ENCODE data around the gene CUL1. TPM values are rescaled to one million over a fixed set of nuclear protein-coding genes. Genes with fewer than 3 reads are reported as not detected.

CUL1 gene
- total RNA-seq, 1 experiment from 2014 or later: 94.4 TPM

GRCh38 chr7:148719753-148720152, 21.1 kb downstream of the CUL1 start:
- Histone ChIP-seq H3K27ac (no peak overlapping the region), H3K9me3 (replicated peaks) (no peaks in the 10 kb centered on the region), H3K4me3 (no peak overlapping the region), H3K36me3 (peaks cover under 1% of the 10 kb centered on the region; the same call in 1 of the 2 replicates), H3K27me3 (no peaks in the 10 kb centered on the region), H3K4me1 (peaks cover 9% of the 10 kb centered on the region)
- DNase-seq: no peak

- H3K27ac ChIP-seq: no peak overlapping the region
- H3K4me1 ChIP-seq: peaks cover 9% of the 10 kb centered on the region
- H3K9me3 ChIP-seq (replicated peaks): no peaks in the 10 kb centered on the region
- no peaks in the 10 kb centered on the region; the same call in 1 of the 2 replicates for H3K36me3 ChIP-seq
- H3K27me3 ChIP-seq: no peaks in the 10 kb centered on the region
- no peak for DNase-seq
- H3K4me3 ChIP-seq: no peak overlapping the region
These were observed 21.8 kb downstream of the CUL1 start for GRCh38 chr7:148720472-148720871.

- Histone ChIP-seq H3K9me3 (replicated peaks) (no peaks in the 10 kb centered on the region), H3K27ac (no peak overlapping the region), H3K36me3 (no peaks in the 10 kb centered on the region; the same call in 1 of the 2 replicates), H3K4me1 (peaks cover 9% of the 10 kb centered on the region), H3K4me3 (no peak overlapping the region), H3K27me3 (no peaks in the 10 kb centered on the region)
- DNase-seq: no peak
These were observed 22.7 kb downstream of the CUL1 start for GRCh38 chr7:148721390-148721789.

- no peaks in the 10 kb centered on the region for H3K27me3 ChIP-seq
- H3K4me3 ChIP-seq: no peak overlapping the region
- no peaks in the 10 kb centered on the region for H3K9me3 ChIP-seq (replicated peaks)
- H3K36me3 ChIP-seq: no peaks in the 10 kb centered on the region; the same call in 1 of the 2 replicates
- peak in 1 of 2 experiments; percentile 34 for DNase-seq
- H3K27ac ChIP-seq: no peak overlapping the region
- H3K4me1 ChIP-seq: peaks cover 9% of the 10 kb centered on the region
These were observed 23.9 kb downstream of the CUL1 start for GRCh38 chr7:148722340-148723165.

- no peak overlapping the region for H3K27ac ChIP-seq
- no peaks in the 10 kb centered on the region; the same call in 1 of the 2 replicates for H3K36me3 ChIP-seq
- DNase-seq: no peak
- no peak overlapping the region for H3K4me3 ChIP-seq
- peaks cover 9% of the 10 kb centered on the region for H3K4me1 ChIP-seq
- H3K9me3 ChIP-seq (replicated peaks): no peaks in the 10 kb centered on the region
- H3K27me3 ChIP-seq: no peaks in the 10 kb centered on the region
These were observed 24.5 kb downstream of the CUL1 start for GRCh38 chr7:148723166-148723559.

GRCh38 chr7:148723846-148724245, 25.1 kb downstream of the CUL1 start:
- Histone ChIP-seq H3K4me1 (peaks cover 9% of the 10 kb centered on the region), H3K4me3 (no peak overlapping the region), H3K27me3 (no peaks in the 10 kb centered on the region), H3K36me3 (no peaks in the 10 kb centered on the region; the same call in 1 of the 2 replicates), H3K9me3 (replicated peaks) (no peaks in the 10 kb centered on the region), H3K27ac (no peak overlapping the region)
- DNase-seq: no peak

- Histone ChIP-seq H3K4me1 (peaks cover 9% of the 10 kb centered on the region), H3K27me3 (no peaks in the 10 kb centered on the region), H3K27ac (no peak overlapping the region), H3K4me3 (no peak overlapping the region), H3K36me3 (peaks cover 12% of the 10 kb centered on the region), H3K9me3 (replicated peaks) (no peaks in the 10 kb centered on the region)
- no peak for DNase-seq
These were observed 27.7 kb downstream of the CUL1 start for GRCh38 chr7:148726385-148726784.

- peaks cover 14% of the 10 kb centered on the region for H3K36me3 ChIP-seq
- no peak overlapping the region for H3K4me3 ChIP-seq
- DNase-seq: no peak
- no peak overlapping the region for H3K27ac ChIP-seq
- no peaks in the 10 kb centered on the region for H3K27me3 ChIP-seq
- no peaks in the 10 kb centered on the region for H3K9me3 ChIP-seq (replicated peaks)
- H3K4me1 ChIP-seq: peaks cover 7% of the 10 kb centered on the region
These were observed 29.0 kb downstream of the CUL1 start for GRCh38 chr7:148727501-148728278.

GRCh38 chr7:148729984-148730733, 31.5 kb downstream of the CUL1 start:
- no peak overlapping the region for H3K27ac ChIP-seq
- peaks cover 26% of the 10 kb centered on the region for H3K36me3 ChIP-seq
- no peaks in the 10 kb centered on the region for H3K9me3 ChIP-seq (replicated peaks)
- H3K4me3 ChIP-seq: no peak overlapping the region
- H3K4me1 ChIP-seq: peaks cover 4% of the 10 kb centered on the region
- H3K27me3 ChIP-seq: no peaks in the 10 kb centered on the region
- DNase-seq: no peak

GRCh38 chr7:148732862-148733261, 34.2 kb downstream of the CUL1 start:
- H3K27ac ChIP-seq: no peak overlapping the region
- H3K4me3 ChIP-seq: no peak overlapping the region
- peaks cover 28% of the 10 kb centered on the region for H3K36me3 ChIP-seq
- DNase-seq: peak in 1 of 2 experiments; percentile 14
- H3K4me1 ChIP-seq: peaks cover 4% of the 10 kb centered on the region
- H3K27me3 ChIP-seq: no peaks in the 10 kb centered on the region
- no peaks in the 10 kb centered on the region; the same call in 1 of the 2 replicates for H3K9me3 ChIP-seq (replicated peaks)

GRCh38 chr7:148733496-148733895, 34.8 kb downstream of the CUL1 start:
- Histone ChIP-seq H3K27me3 (no peaks in the 10 kb centered on the region), H3K9me3 (replicated peaks) (no peaks in the 10 kb centered on the region; the same call in 1 of the 2 replicates), H3K4me3 (no peak overlapping the region), H3K36me3 (peaks cover 30% of the 10 kb centered on the region), H3K4me1 (peaks cover 4% of the 10 kb centered on the region), H3K27ac (peak overlapping the region; percentile 14)
- DNase-seq: peak in 1 of 2 experiments; percentile 51

- no peaks in the 10 kb centered on the region; the same call in 1 of the 2 replicates for H3K9me3 ChIP-seq (replicated peaks)
- no peak for DNase-seq
- H3K27ac ChIP-seq: no peak overlapping the region
- no peaks in the 10 kb centered on the region for H3K27me3 ChIP-seq
- H3K4me3 ChIP-seq: no peak overlapping the region
- peaks cover 36% of the 10 kb centered on the region for H3K36me3 ChIP-seq
- peaks cover 7% of the 10 kb centered on the region for H3K4me1 ChIP-seq
These were observed 36.4 kb downstream of the CUL1 start for GRCh38 chr7:148735141-148735540.

- H3K27me3 ChIP-seq: no peaks in the 10 kb centered on the region
- no peaks in the 10 kb centered on the region; the same call in 1 of the 2 replicates for H3K9me3 ChIP-seq (replicated peaks)
- no peak overlapping the region for H3K27ac ChIP-seq
- DNase-seq: no peak
- H3K36me3 ChIP-seq: peaks cover 36% of the 10 kb centered on the region
- H3K4me1 ChIP-seq: peaks cover 7% of the 10 kb centered on the region
- no peak overlapping the region for H3K4me3 ChIP-seq
These were observed 37.3 kb downstream of the CUL1 start for GRCh38 chr7:148735967-148736366.

- Histone ChIP-seq H3K27ac (no peak overlapping the region), H3K4me1 (peaks cover 3% of the 10 kb centered on the region; the same call in 1 of the 2 replicates), H3K4me3 (no peak overlapping the region), H3K9me3 (replicated peaks) (peaks cover 3% of the 10 kb centered on the region; the same call in 1 of the 2 replicates), H3K36me3 (peaks cover 45% of the 10 kb centered on the region), H3K27me3 (no peaks in the 10 kb centered on the region)
- peak; percentile 29 to 31 for DNase-seq
These were observed 40.2 kb downstream of the CUL1 start for GRCh38 chr7:148738737-148739535.

Measured in SJCRH30 (cell line).